CD14-positive monocyte (primary cell): ENCODE results near the gene MICOS13. TPM values are rescaled to one million over a fixed set of nuclear protein-coding genes. Genes with fewer than 3 reads are reported as not detected.

Source experiments
- DNase-seq, 3 donors: peaks; one replicate each; pipeline ENCODE4 v3.0.0-alpha.2; 2011 to 2022
- H2AFZ ChIP-seq: 2 replicates; pipeline ENCODE4 v1.6.0; 2012; ENCODE audit warnings: mild to moderate bottlenecking, low read depth, low read length, inconsistent platforms; ENCODE audit not compliant: insufficient read depth, poor library complexity, severe bottlenecking
- H3K27ac ChIP-seq, 2 donors: 1 replicate in 1 of 2; 2 replicates in 1 of 2; pipeline ENCODE4 v1.5.1; 2012 to 2013; ENCODE audit warnings: low read length in 2 of 2, control low read depth in 1 of 2, inconsistent platforms in 1 of 2, low read depth in 1 of 2, mild to moderate bottlenecking in 1 of 2
- H3K27me3 ChIP-seq, 2 donors: one replicate each; pipeline versions ENCODE4 v1.6.0 to v1.6.1; 2011 to 2013; ENCODE audit warnings: low read length in 2 of 2; ENCODE audit not compliant: control insufficient read depth in 2 of 2, insufficient read depth in 2 of 2
- H3K36me3 ChIP-seq, 2 donors: replicated peaks in 1 of 2; 1 replicate in 1 of 2; 2 replicates in 1 of 2; pipeline versions ENCODE4 v1.5.1 to v1.6.1; 2012 to 2013; ENCODE audit warnings: low read length in 2 of 2, control low read depth in 1 of 2, inconsistent platforms in 1 of 2, mild to moderate bottlenecking in 1 of 2; ENCODE audit not compliant: insufficient read depth in 2 of 2, control insufficient read depth in 1 of 2
- H3K4me1 ChIP-seq, 2 donors: 1 replicate in 1 of 2; 2 replicates in 1 of 2; pipeline versions ENCODE4 v1.5.1 to v1.6.1; 2012 to 2013; ENCODE audit warnings: low read length in 2 of 2, control low read depth in 1 of 2, inconsistent platforms in 1 of 2, mild to moderate bottlenecking in 1 of 2, moderate library complexity in 1 of 2; ENCODE audit not compliant: insufficient read depth in 2 of 2, control insufficient read depth in 1 of 2
- H3K4me2 ChIP-seq: replicated peaks from 2 replicates; pipeline ENCODE3; 2012; ENCODE audit warnings: low read length, moderate library complexity, mild to moderate bottlenecking; ENCODE audit not compliant: poor library complexity, severe bottlenecking; ENCODE audit errors: extremely low read depth
- H3K4me3 ChIP-seq, 3 experiments: fragments of 200-600 bp in 1 of 3; sonication (generic) in 1 of 3; replicated peaks in 1 of 3; 1 replicate in 2 of 3; 2 replicates in 1 of 3; pipeline ENCODE4 v1.5.1; 2011 to 2013; ENCODE audit warnings: low read length in 3 of 3, mild to moderate bottlenecking in 3 of 3, control low read depth in 2 of 3, low read depth in 2 of 3, inconsistent platforms in 1 of 3, moderate library complexity in 1 of 3
- H3K79me2 ChIP-seq: 2 replicates; pipeline ENCODE4 v1.6.0; 2012; ENCODE audit warnings: mild to moderate bottlenecking, control low read depth, inconsistent platforms, low read length, moderate library complexity; ENCODE audit not compliant: insufficient read depth
- H3K9ac ChIP-seq: 2 replicates; pipeline ENCODE4 v1.6.0; 2017; ENCODE audit warnings: low read length, mild to moderate bottlenecking; ENCODE audit not compliant: insufficient read depth, poor library complexity, severe bottlenecking
- H3K9me3 ChIP-seq, 2 donors: replicated peaks in 1 of 2; 1 replicate in 1 of 2; 2 replicates in 1 of 2; pipeline versions ENCODE4 v1.5.1 to v1.6.1; 2012 to 2013; ENCODE audit warnings: low read length in 2 of 2, control low read depth in 1 of 2; ENCODE audit not compliant: control insufficient read depth in 1 of 2, insufficient read depth in 1 of 2
- H4K20me1 ChIP-seq: 2 replicates; pipeline ENCODE4 v1.6.0; 2012; ENCODE audit warnings: mild to moderate bottlenecking, low read length, control low read depth, moderate library complexity; ENCODE audit not compliant: insufficient read depth
- H3K27ac Mint-ChIP-seq, 7 donors: one replicate each; pipeline ENCODE4 v1.8.0; 2020; ENCODE audit warnings: mild to moderate bottlenecking in 7 of 7, mixed read lengths in 7 of 7, moderate library complexity in 6 of 7, inconsistent platforms in 2 of 7
- H3K27me3 Mint-ChIP-seq, 3 donors: one replicate each; pipeline ENCODE4 v1.8.0; 2021 to 2022; ENCODE audit warnings: low read depth in 3 of 3, mild to moderate bottlenecking in 3 of 3, mixed read lengths in 3 of 3, moderate library complexity in 3 of 3, inconsistent platforms in 1 of 3
- H3K36me3 Mint-ChIP-seq, 2 donors: one replicate each; pipeline ENCODE4 v1.8.0; 2020; ENCODE audit warnings: mixed read lengths in 2 of 2, inconsistent platforms in 1 of 2, mild to moderate bottlenecking in 1 of 2
- H3K4me1 Mint-ChIP-seq: one replicate; pipeline ENCODE4 v1.8.0; 2020; ENCODE audit warnings: mild to moderate bottlenecking, mixed read lengths
- H3K4me3 Mint-ChIP-seq, 2 donors: one replicate each; pipeline ENCODE4 v1.8.0; 2020; ENCODE audit warnings: mild to moderate bottlenecking in 2 of 2, mixed read lengths in 2 of 2, moderate library complexity in 1 of 2
- H3K9me3 Mint-ChIP-seq, 7 donors: one replicate each; pipeline ENCODE4 v1.8.0; 2020 to 2022; ENCODE audit warnings: mixed read lengths in 7 of 7, mild to moderate bottlenecking in 6 of 7, moderate library complexity in 6 of 7, inconsistent platforms in 2 of 7
- CTCF ChIP-seq: fragments of 200-600 bp; IDR thresholded peaks from one replicate; pipeline ENCODE4 v1.8.0; 2022; ENCODE audit warnings: antibody characterized with exemption, mild to moderate bottlenecking
- WGBS: methylation state at CpG from one replicate; pipeline ENCODE4 v1.1.5; 2013; ENCODE audit warnings: missing lambda C conversion rate; ENCODE audit not compliant: insufficient coverage; 5-methylcytosine and 5-hydroxymethylcytosine counted together
- intact Hi-C, 2 donors: fragments of 100-400 bp; cut with micrococcal nuclease; formaldehyde crosslinking; loops; one replicate each; pipeline versions ENCODE4 v1.15.0 to v1.15.1; 2023
- polyA plus RNA-seq, 3 donors: library from polyadenylated mRNA; depleted of rRNA in 1 of 3; unstranded in 2 of 3; stranded (reverse) in 1 of 3; fragments of 300-500 nt in 2 of 3; fragments of >200 nt in 1 of 3; fragmentation: Illumina TruSeq in 2 of 3; gene quantifications; 1 replicate in 2 of 3; 2 replicates in 1 of 3; pipeline ENCODE4 v1.2.3, GENCODE V29; 2012 to 2021

MICOS13 gene
- polyA plus RNA-seq, 3 donors = 22.5 to 82.7 (median 78.6) TPM

DNA sequence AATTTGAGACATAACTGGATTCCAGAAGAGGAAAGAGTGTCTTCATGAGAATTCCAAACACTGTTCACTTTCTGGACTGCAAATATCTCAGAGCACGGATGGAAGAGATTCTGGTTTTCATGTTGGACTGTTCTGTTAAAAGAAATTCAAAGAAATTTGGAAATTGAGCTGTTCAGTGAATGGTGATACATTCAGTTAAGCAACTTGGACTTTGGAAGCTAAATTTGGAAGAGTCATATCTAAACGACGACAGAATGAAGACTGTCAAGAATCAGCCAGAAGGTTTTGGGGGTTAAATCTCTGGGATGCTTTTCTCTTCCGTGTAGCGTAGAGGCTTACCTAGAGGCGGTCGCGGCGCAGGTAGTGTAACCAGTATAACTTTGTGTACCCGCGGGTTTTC, 31.9 kb downstream of the MICOS13 start:
- Histone ChIP-seq H4K20me1 (peaks cover 89% of the 10 kb centered on the region), H3K9ac (no peak overlapping the region), H3K36me3 (peaks cover 88 to 95% of the 10 kb centered on the region in 2 donors), H3K4me1 (no peaks in the 10 kb centered on the region), H3K9me3 (no peaks in the 10 kb centered on the region), H3K27me3 (no peaks in the 10 kb centered on the region), H2AFZ (no peak overlapping the region), H3K27ac (no peak overlapping the region), H3K4me3 (no peak overlapping the region), H3K4me2 (no peak overlapping the region), H3K79me2 (peaks cover 45% of the 10 kb centered on the region)
- H3K27me3 Mint-ChIP-seq = no peaks in the 10 kb centered on the region
- 100% methylated on average over 1 of the region's 11 CpGs for WGBS
- no peak overlapping the region for H3K27ac Mint-ChIP-seq
- H3K4me3 Mint-ChIP-seq = no peak overlapping the region
- H3K9me3 Mint-ChIP-seq = no peaks in the 10 kb centered on the region
- peaks cover 88 to 94% of the 10 kb centered on the region in 2 donors for H3K36me3 Mint-ChIP-seq
- TF ChIP-seq CTCF = no peak
- no peaks in the 10 kb centered on the region for H3K4me1 Mint-ChIP-seq
- DNase-seq = no peak
- intact Hi-C loops = no loop called here

- Histone ChIP-seq H3K9ac (no peak overlapping the region), H3K9me3 (no peaks in the 10 kb centered on the region), H3K27me3 (no peaks in the 10 kb centered on the region), H3K4me3 (no peak overlapping the region), H3K4me2 (no peak overlapping the region), H3K79me2 (peaks cover 58% of the 10 kb centered on the region), H3K27ac (no peak overlapping the region), H2AFZ (no peak overlapping the region), H3K36me3 (peaks cover 89 to 95% of the 10 kb centered on the region in 2 donors), H4K20me1 (peaks cover 91% of the 10 kb centered on the region), H3K4me1 (no peaks in the 10 kb centered on the region)
- Mint-ChIP-seq H3K4me1 (no peaks in the 10 kb centered on the region), H3K27me3 (no peaks in the 10 kb centered on the region), H3K27ac (peak overlapping the region in 3 of 7 donors; percentile 13 to 56 (median 43)), H3K9me3 (no peaks in the 10 kb centered on the region), H3K36me3 (peaks cover 87 to 94% of the 10 kb centered on the region in 2 donors), H3K4me3 (no peak overlapping the region)
- no peak for DNase-seq
- no peak for TF ChIP-seq CTCF
- intact Hi-C loops = no loop called here
- WGBS = 100% methylated on average over 3 of the region's 4 CpGs
Measured at GRCh38 chr19:5646703-5647102, 33.6 kb downstream of the MICOS13 start.
